ENCODE results near the gene CTDSPL.
"Not testable (repeated sequence)": the region's sequence is repeated elsewhere in the genome, so short reads cannot be mapped to it uniquely, and the experiment has no call there.

- TF ChIP-seq ELF1 (IDR thresholded peaks at IDR 0.05; ENCODE audit: borderline replicate concordance, low read depth); CTCF (IDR thresholded peaks at IDR 0.05 in 2 of 3, conservative IDR thresholded peaks at IDR 0.05 in 1 of 3; ENCODE audit: borderline replicate concordance in 1 of 3, insufficient read depth in 1 of 3, low read depth in 2 of 3, low read length in 2 of 3); POLR2AphosphoS5 (IDR thresholded peaks at IDR 0.05; ENCODE audit: low read depth, low read length); REST (IDR thresholded peaks at IDR 0.05; ENCODE audit: low read depth); POLR2A (IDR thresholded peaks at IDR 0.05; ENCODE audit: borderline replicate concordance, extremely low read depth, insufficient read depth, insufficient read length); TCF7L2 (IDR thresholded peaks at IDR 0.05; ENCODE audit: borderline replicate concordance, extremely low read depth, insufficient read depth, insufficient read length); SP1 (IDR thresholded peaks at IDR 0.05; ENCODE audit: low read depth); EZH2phosphoT487 (IDR thresholded peaks at IDR 0.05; ENCODE audit: borderline replicate concordance); YY1 (IDR thresholded peaks at IDR 0.05; ENCODE audit: extremely low read depth, insufficient replicate concordance, low read depth, low read length); ZBTB33 (IDR thresholded peaks at IDR 0.05; ENCODE audit: extremely low read depth, insufficient replicate concordance, low read length); RAD21 (IDR thresholded peaks at IDR 0.05; ENCODE audit: low read depth); JUND (IDR thresholded peaks at IDR 0.05); EZH2 (IDR thresholded peaks at IDR 0.05): not testable (repeated sequence)
Observed at GRCh38 chr3:38033586-38033985, 171.9 kb downstream of the CTDSPL start.

All from HCT116 (cell line).